Liver (tissue), 3 donors: ENCODE results near the gene PLVAP.

Experiments used
- ATF3 ChIP-seq: IDR thresholded peaks from 2 replicates; pipeline ENCODE4 v1.6.1; 2016; ENCODE audit warnings: antibody characterized with exemption
- CTCF ChIP-seq: fragments of 150-350 bp; IDR thresholded peaks from 2 replicates; pipeline ENCODE4 v1.5.1; 2017; ENCODE audit warnings: improper control_type of control experiment, low read depth, low read length; ENCODE audit not compliant: missing input control
- EGR1 ChIP-seq, 2 donors: IDR thresholded peaks; 2 replicates each; pipeline ENCODE4 v1.6.1; 2016 to 2018; ENCODE audit warnings: antibody characterized with exemption in 2 of 2, low read depth in 2 of 2
- GABPA ChIP-seq, 2 donors: IDR thresholded peaks in 1 of 2; conservative IDR thresholded peaks in 1 of 2; 2 replicates each; pipeline ENCODE4 v1.6.1; 2016; ENCODE audit warnings: antibody characterized with exemption in 2 of 2, mild to moderate bottlenecking in 1 of 2, moderate library complexity in 1 of 2
- HNF4A ChIP-seq, 2 donors: conservative IDR thresholded peaks; 2 replicates each; pipeline ENCODE4 v1.6.1; 2016; ENCODE audit warnings: antibody characterized with exemption in 2 of 2, mild to moderate bottlenecking in 2 of 2
- JUND ChIP-seq, 2 donors: IDR thresholded peaks; 2 replicates each; pipeline ENCODE4 v1.6.1; 2016; ENCODE audit warnings: antibody characterized with exemption in 2 of 2
- MAX ChIP-seq: IDR thresholded peaks from 2 replicates; pipeline ENCODE4 v1.6.1; 2016; ENCODE audit warnings: antibody characterized with exemption
- RAD21 ChIP-seq, 2 donors: IDR thresholded peaks; 2 replicates each; pipeline ENCODE4 v1.6.1; 2016; ENCODE audit warnings: antibody characterized with exemption in 2 of 2, mild to moderate bottlenecking in 2 of 2
- REST ChIP-seq: IDR thresholded peaks from 2 replicates; pipeline ENCODE4 v1.6.1; 2016; ENCODE audit warnings: antibody characterized with exemption, mild to moderate bottlenecking
- SP1 ChIP-seq: IDR thresholded peaks from 2 replicates; pipeline ENCODE4 v1.6.1; 2018; ENCODE audit warnings: antibody characterized with exemption, mild to moderate bottlenecking
- TAF1 ChIP-seq: conservative IDR thresholded peaks from 2 replicates; pipeline ENCODE4 v1.6.1; 2016; ENCODE audit warnings: antibody characterized with exemption, mild to moderate bottlenecking
- YY1 ChIP-seq: IDR thresholded peaks from 2 replicates; pipeline ENCODE4 v1.6.1; 2016; ENCODE audit warnings: antibody characterized with exemption, mild to moderate bottlenecking
- ZBTB33 ChIP-seq: IDR thresholded peaks from 2 replicates; pipeline ENCODE4 v1.6.1; 2016; ENCODE audit warnings: antibody characterized with exemption
- donor health status: healthy.
- donor health status: healthy.

- TF ChIP-seq RAD21 (IDR thresholded peaks at IDR 0.05) (no peak), MAX (no peak), SP1 (no peak), ZBTB33 (no peak), CTCF (no peak), ATF3 (no peak), REST (no peak), YY1 (no peak), JUND (IDR thresholded peaks at IDR 0.05) (no peak), GABPA (IDR thresholded peaks at IDR 0.05 in 1 of 2, conservative IDR thresholded peaks at IDR 0.05 in 1 of 2) (no peak), TAF1 (no peak), HNF4A (conservative IDR thresholded peaks at IDR 0.05) (no peak), EGR1 (IDR thresholded peaks at IDR 0.05; ENCODE audit: low read depth in 2 of 2) (no peak)
Observed at GRCh38 chr19:17320435-17320834, 56.7 kb downstream of the PLVAP start.
